ENCODE measurements around the gene AMN1.
"Not testable (repeated sequence)": the region's sequence is repeated elsewhere in the genome, so short reads cannot be mapped to it uniquely, and the experiment has no call there.

AMN1 gene

GRCh38 chr12:31733549-31734432 lies 5.0 kb upstream of the AMN1 start:
- peak; percentile 42 for DNase-seq (ENCODE audit: low read depth)

GRCh38 chr12:31732926-31733548 lies 4.2 kb upstream of the AMN1 start:
- DNase-seq (ENCODE audit: low read depth), result peak; percentile 83

- DNase-seq (ENCODE audit: low read depth), result not testable (repeated sequence)
Observed at GRCh38 chr12:31731203-31731602, 2.4 kb upstream of the AMN1 start.

GRCh38 chr12:31729705-31730104 lies 884 bp upstream of the AMN1 start:
- DNase-seq (ENCODE audit: low read depth), result no peak

GRCh38 chr12:31728289-31728916 lies 418 bp downstream of the AMN1 start:
- DNase-seq (ENCODE audit: low read depth), result no peak

- DNase-seq (ENCODE audit: low read depth), result no peak
Observed at GRCh38 chr12:31727192-31727591, 1.6 kb downstream of the AMN1 start.

- no peak for DNase-seq (ENCODE audit: low read depth)
Observed at GRCh38 chr12:31726575-31726974, 2.2 kb downstream of the AMN1 start.

GRCh38 chr12:31724557-31724956 lies 4.3 kb downstream of the AMN1 start:
- DNase-seq (ENCODE audit: low read depth), result no peak

GRCh38 chr12:31722580-31722979 lies 6.2 kb downstream of the AMN1 start:
- no peak for DNase-seq (ENCODE audit: low read depth)

GRCh38 chr12:31718542-31719198 lies 10.2 kb downstream of the AMN1 start:
- not testable (repeated sequence) for DNase-seq (ENCODE audit: low read depth)

- DNase-seq (ENCODE audit: low read depth), result not testable (repeated sequence)
Observed at GRCh38 chr12:31716998-31717397, 11.8 kb downstream of the AMN1 start.

GRCh38 chr12:31715283-31715825 lies 13.5 kb downstream of the AMN1 start:
- no peak for DNase-seq (ENCODE audit: low read depth)

- DNase-seq (ENCODE audit: low read depth), result no peak
Observed at GRCh38 chr12:31714406-31715271, 14.2 kb downstream of the AMN1 start.

- no peak for DNase-seq (ENCODE audit: low read depth)
Observed at GRCh38 chr12:31712877-31713276, 15.9 kb downstream of the AMN1 start.

GRCh38 chr12:31710021-31710818 lies 18.6 kb downstream of the AMN1 start:
- DNase-seq (ENCODE audit: low read depth), result no peak

- not testable (repeated sequence) for DNase-seq (ENCODE audit: low read depth)
Observed at GRCh38 chr12:31708118-31708517, 20.7 kb downstream of the AMN1 start.

GRCh38 chr12:31705621-31706020 lies 23.2 kb downstream of the AMN1 start:
- no peak for DNase-seq (ENCODE audit: low read depth)

- DNase-seq (ENCODE audit: low read depth), result no peak
Observed at GRCh38 chr12:31702047-31702446, 26.8 kb downstream of the AMN1 start.

- not testable (repeated sequence) for DNase-seq (ENCODE audit: low read depth)
Observed at GRCh38 chr12:31689921-31690320, 38.9 kb downstream of the AMN1 start.

GRCh38 chr12:31687101-31687527 lies 41.7 kb downstream of the AMN1 start:
- no peak for DNase-seq (ENCODE audit: low read depth)

Data from non-pigmented ciliary epithelial cell (primary cell).